HK-2 (cell line): ENCODE data around the gene FNDC5.

Source experiments
- DNase-seq: peaks from one replicate; pipeline ENCODE4 v3.0.0-alpha.2; 2018; ENCODE audit not compliant: unreplicated experiment

Gene FNDC5

DNA sequence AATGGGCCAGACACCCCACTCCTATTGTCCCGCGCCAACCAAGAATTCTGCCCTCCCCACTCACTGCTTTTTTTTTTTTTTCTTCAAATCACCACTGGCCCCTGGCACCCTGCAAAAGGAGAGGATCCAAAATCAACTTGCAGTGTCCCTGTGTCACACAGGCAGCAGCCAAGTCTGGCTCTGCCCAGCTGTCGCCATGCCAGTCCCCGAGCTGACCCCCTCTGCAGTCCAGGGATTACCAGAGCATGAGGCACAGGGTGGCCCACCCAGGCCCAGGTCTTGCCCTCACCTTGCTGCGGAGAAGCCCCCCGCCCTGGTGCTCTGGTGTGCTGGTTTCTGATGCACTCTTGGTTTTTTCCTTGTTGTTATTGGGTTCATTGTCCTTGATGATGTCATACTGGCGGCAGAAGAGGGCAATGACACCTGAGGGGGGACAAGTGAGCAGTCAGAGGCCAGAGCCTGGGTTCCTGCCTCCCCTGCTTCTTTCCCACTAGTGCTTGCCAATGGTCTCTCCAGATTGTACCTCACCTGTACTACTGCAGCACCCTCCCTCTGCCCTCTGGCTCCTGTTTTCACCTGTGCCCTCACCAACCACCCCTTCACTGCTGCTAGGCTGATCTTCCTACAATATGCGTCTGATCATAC, 6.2 kb downstream of the FNDC5 start:
- no peak for DNase-seq

DNA sequence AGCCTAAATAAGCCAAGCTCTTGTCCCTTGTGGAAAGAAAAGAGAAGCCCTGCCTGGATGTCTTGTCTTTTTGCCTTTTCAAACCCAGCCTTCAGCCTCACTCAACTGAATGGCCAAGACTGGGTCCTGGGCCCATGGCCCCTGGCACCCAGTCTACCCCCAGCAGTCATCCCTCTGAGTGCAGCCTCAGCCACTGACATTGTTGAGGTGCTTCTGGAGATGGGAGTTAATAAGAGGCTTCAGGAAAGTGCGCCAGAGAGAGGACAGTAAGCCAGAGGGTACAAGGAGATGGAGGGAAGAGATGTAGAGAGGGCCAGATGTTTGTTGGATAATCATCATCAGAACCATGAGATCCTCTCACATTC, 6.8 kb downstream of the FNDC5 start:
- DNase-seq: no peak

DNA sequence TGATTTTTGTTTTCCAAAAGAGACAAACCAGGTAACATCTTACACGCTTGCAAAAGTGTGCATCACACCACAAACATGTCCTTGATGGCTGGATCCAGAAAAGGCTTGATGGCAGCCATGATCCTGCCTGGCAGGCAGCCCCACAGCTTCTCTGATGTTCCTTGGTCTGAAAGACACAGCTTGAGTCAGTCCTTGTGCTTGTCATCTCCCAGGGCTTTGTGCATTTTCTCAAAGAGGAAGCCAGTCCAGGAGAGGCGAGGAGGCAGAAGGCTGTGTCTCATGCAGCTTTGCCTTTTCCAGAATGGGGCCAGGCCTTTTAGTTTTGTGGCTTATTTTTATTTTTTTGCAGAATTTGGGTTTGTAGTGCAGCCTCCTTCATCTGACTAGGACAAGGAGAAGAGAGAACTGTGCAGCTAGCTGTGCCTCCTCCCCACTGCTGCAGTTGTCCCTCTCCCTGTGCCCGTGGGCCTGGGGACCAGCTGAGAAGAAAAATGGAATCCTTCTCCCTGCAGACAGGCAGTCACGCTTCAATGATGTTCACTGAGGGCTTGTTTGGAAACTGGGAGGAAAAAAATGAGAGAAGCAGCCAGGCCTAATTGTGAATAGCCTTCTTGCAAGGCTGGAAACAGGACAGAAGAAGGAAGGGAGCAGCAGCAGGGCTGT, 7.4 kb downstream of the FNDC5 start:
- DNase-seq: no peak

DNA sequence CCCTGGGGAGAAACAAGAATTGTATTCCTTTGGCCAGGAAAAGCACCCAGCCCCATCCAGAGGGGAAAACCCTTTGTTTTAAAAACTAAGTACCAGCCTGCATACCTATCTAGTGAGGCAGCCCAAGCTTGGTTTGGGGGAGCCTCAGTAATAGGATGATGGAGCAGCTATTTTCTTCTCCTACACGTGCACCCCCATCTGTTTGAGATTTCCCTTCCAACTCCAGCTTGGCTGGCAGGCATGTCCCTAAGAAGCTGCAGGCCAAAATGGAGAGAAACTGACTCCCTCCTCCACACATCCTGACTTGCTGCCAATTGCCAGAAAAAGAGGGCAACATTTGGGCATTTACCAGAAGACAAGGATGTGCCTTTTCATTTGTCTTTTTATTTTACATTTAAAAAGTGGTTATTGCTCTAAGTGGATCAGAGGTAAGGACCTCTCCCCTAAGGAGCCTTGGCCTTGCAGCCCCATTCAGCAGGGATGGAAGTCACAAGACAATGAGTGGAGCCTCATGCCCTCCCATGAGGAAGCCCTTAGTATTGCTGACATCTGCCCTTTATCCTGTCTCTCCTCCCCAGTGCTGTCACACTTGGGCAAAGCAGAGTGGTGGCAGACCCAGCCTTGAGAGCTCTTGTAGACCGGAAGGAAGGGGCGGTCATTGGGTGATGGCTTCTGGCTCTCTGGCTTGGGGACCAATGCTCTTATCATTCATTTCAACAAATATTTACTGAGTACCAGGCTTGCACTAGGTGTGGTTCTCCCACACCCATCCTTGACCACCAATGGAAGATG, 8.6 kb downstream of the FNDC5 start:
- DNase-seq: no peak

- DNase-seq: no peak
These were observed 10.1 kb downstream of the FNDC5 start for GRCh38 chr1:32860566-32860965.

GRCh38 chr1:32859915-32860314, 10.8 kb downstream of the FNDC5 start:
- DNase-seq: no peak

DNA sequence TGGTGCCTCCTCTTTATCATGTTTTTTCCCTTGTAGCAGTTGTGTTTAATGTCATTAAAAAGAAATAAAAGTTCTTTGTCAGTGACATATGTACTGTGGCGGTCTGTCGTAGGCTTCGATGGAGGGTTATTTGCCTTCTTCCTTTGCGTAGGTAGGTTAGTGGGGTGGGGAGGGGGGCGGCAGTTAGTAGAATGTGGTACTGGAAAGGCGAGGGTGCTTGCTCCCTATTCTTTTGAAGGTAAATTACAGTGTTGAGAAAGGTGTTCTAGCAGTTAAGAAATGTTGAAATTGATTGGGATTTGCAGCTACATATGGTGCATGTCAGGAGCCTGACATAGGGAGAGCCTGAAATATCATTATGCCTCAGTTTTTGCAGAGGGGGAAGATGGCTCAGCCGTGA, 11.9 kb downstream of the FNDC5 start:
- DNase-seq: no peak

GRCh38 chr1:32858136-32858535, 12.6 kb downstream of the FNDC5 start:
- DNase-seq: no peak

DNA sequence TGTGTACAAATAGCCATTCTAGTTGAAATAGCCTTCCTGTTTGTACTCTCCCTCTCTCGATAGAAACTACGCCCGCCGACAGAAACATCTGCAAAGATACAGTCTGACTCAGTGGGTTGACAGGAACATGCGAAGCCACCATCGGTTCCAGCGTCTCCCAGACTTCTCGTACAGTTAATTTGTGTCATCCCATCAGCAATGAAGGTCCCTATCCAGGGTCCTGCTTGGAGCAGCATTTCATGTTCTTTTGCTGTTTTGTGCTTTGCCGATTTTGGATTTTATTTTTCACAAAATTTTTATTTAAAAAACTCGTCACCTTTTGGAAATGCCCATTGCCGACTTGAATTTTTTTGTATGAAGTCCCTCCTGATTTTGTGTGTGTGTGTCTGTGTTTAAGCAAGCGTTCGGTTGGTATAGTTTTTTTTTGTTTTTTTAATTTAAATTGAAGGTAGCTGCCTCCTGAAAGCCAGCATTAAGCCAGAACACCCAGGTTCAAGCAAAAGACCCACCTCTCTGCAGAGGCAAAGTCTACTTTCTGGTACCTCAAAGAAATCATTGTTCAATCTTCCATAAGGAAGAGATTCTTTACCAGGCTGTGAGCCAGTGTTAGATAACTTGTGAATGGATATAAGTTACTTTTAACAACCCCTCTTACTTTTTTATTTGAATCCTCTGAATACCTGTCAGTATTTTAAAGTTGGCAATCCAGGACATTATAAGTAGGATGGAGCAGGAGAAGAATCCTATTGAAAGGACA, 14.7 kb downstream of the FNDC5 start:
- DNase-seq: no peak

- DNase-seq: no peak
These were observed 22.2 kb downstream of the FNDC5 start for GRCh38 chr1:32848354-32849063.

DNA sequence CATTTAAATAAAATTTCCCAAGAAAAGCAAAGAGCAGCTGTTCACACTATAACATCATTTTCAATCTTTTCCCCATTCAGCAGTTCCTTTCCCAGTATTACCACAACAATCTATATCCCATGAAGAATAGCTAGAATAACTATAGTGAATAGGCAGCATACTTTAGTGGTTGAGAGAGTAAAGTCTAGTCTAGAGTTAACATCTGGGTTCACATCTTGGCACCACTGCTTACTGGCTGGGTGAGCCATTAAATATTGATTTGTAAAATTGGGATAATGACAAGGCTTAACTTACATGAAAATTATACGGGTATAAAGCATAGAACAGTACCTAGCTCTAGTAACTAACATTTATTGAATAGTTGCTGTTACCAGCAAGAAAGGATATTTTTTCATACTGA, 38.8 kb downstream of the FNDC5 start:
- DNase-seq: no peak

DNA sequence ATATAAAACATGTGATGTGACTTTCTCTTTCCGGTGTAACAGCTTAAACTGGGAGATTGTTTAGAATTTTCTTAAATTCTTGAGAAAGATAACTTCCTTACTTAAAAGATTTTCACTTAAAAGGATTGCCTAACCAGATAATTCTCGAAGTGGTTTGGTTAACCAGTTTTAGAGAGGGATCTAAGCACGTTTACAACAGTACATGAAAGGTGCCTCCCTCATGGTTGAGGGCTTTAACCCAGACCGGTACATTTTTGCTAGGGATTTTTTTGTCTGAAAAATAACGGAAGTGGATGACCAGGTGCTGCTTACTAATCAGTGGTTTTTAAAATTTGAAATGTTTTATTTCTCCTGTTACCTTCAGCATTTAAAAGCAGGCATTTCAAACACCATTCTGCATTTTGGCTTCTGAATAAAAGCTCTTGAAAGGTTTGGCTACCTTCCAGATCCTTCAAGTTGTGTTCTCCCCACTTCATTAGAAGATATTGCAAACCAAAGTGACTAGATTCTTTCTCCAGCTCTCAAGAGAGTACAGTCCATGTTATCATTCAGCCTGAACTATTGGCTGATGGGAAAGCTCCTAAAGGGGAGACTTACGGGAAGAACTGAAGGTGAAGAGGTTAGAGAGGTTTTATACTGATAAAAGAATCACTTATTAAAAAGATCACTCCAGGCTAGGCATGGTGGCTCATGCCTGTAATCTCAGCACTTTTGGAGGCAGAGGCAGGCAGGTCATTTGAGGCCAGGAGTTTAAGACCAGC, 40.4 kb downstream of the FNDC5 start:
- no peak for DNase-seq

GRCh38 chr1:32828341-32828740, 42.4 kb downstream of the FNDC5 start:
- no peak for DNase-seq

DNA sequence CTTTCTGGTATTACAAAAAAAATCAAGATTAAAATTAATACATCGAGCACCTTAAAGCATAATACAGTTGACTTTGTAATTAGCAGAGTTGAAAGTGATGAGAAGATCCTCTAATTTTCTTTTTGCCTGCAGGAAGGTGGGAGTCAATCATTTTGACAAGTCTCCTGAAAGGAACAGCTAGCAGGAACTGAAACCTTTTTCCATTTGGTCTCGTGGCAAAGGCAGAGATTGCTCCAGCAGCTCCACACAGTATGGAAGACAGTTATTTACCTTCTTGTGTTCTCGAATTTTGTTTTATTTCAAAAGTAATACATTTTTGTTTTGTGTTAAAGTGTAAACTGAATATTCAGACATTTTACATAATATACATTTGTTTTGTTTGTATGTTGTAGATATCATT, 45.5 kb downstream of the FNDC5 start:
- no peak for DNase-seq

DNA sequence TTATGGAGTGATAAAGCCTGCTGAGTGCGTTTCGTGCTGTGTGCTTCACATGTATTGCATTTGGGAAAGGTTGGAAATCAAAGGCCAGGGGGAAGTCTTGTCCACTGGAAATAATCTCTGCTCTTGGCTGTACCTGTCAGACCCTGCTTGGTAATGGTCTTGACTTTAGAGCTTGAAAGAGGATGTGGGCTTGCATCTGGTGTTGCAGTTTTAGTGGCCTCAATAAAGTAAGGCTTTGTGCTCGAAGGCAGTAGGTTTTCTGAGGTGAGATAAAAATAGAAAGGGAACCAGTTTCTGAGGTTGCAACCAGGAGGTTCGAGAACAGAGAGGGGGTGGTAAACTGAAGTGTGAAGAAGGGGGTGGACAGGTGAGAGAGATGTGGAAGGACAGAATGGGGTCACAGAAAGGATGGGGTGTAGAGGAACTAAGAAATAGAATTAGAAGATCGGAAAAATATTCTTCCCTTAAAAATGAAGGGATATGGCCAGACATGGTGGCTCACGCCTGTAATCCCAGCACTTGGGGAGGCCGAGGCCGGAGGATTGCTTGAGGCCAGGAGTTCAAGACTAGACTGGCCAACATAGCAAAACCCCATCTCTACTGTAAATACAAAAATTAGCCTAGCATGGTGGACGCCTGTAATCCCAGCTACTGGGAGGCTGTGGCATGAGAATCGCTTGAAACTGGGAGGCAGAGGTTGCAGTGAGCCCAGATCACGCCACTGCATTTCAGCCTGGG, 51.7 kb downstream of the FNDC5 start:
- DNase-seq: peak; percentile 4

DNA sequence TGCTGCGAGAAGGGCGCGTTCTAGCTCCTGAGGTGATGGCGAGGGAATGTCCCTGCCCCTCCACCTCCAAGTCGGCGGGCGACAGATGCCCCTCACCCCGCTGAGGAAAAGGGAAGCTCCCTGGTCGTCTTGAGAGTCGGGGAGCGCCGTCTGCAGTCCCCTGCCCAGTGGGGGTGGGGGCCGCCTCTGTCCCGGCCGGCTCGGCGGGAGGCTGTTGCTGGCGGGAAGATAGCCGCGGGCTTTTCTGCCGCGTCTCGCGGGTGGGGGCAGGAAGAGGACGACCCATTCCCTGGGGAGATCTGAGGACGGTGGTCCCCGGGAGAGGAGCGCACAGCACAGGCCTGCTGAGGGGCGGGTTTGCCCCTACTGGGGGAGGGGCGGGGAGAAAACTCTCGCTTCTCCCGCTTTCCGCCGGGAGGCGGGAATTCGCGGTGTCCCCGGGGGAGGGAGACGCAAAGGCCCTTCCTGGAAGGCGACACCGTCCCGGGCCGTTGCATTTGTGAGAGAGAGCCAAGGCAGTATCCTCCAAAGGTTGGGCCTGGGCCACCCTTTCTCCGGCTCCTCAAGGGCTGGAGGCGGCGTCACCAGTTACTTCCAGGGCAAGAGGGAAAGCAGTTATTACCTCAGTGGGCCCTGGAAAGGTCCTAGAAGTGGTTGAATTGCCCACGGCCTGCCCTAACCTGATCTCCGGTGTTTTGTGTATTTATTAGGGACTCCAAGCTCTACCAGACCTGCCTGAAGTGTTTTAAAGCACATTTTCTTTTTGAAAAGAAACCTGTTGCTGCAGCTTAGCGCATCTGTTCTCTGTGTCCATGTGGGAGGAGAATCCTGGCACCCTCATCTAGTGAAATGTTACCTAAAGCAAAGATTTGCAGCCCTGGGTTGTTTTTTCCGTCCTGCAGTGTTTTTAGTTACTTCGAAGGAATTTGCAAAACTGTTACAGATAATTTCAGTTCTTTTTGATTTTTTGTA, 52.6 kb downstream of the FNDC5 start:
- DNase-seq: peak; percentile 85

DNA sequence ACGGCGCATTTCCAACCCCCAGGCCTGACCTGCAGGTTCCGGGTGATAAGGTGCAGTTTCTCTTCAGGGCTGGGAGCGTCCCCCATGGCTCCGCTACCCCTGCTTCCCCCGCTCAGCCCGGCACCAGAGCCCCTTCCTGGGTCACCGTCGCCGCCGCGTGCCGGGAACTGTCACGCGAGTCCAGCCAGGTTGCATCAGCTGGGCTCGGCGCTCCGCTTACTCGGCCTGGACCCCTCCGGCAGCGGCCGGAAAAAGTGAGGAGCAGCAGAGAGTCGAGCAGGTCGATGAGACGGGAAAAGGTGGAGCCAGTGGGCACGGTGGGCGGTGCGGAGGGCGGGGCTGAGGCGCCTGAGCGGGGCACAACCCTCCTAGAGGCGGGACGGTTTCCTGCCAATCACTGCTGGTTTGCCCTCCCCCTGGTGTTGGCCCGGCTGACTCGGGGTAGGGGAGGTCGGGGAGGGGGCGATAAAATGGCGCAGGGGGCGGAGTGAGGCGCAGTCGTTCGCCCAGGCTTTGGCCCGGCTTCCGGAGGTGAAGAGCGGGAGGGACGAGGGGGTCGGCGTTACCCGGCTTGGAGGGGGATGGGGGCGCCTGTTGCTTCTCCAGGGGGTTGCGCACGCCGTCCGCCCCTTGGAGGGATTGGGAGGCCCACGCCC, 53.4 kb downstream of the FNDC5 start, which contains the start of the genes S100PBP and YARS1:
S100PBP (plus strand) TSS at position 495 of the 656 bp plus-strand sequence. CDS start 8,447 bp downstream, outside the sequence.
YARS1 (minus strand) TSS at position 200 of the 656 bp plus-strand sequence; CDS start at position 86, 114 bp downstream.
- DNase-seq: peak; percentile 100

GRCh38 chr1:32816676-32817158, 54.0 kb downstream of the FNDC5 start:
- no peak for DNase-seq
